ENCODE measurements around the gene TRIM13.

The TRIM13 gene

GRCh38 chr13:50006426-50007135 is 9.7 kb downstream of the TRIM13 start:
- H3K36me3 ChIP-seq (ENCODE audit: control insufficient read depth, insufficient read depth, low read length): no peaks in the 10 kb centered on the region
- H3K4me3 ChIP-seq (ENCODE audit: low read length): no peak overlapping the region
- H3K4me1 ChIP-seq (ENCODE audit: control insufficient read depth, insufficient read depth, low read length): no peaks in the 10 kb centered on the region

GRCh38 chr13:50011461-50011860 is 14.6 kb downstream of the TRIM13 start:
- Histone ChIP-seq H3K27me3 (ENCODE audit: control insufficient read depth, insufficient read depth, low read length) (no peaks in the 10 kb centered on the region), H3K4me1 (ENCODE audit: control insufficient read depth, insufficient read depth, low read length) (peaks cover 8% of the 10 kb centered on the region), H3K36me3 (ENCODE audit: control insufficient read depth, insufficient read depth, low read length) (no peaks in the 10 kb centered on the region), H3K4me3 (ENCODE audit: low read length) (no peak overlapping the region), H3K9me3 (ENCODE audit: control insufficient read depth, low read length) (no peaks in the 10 kb centered on the region), H3K9ac (ENCODE audit: low read length) (no peak overlapping the region)

More at GRCh38 chr13:50006426-50007135, 9.7 kb downstream of the TRIM13 start:
- no peaks in the 10 kb centered on the region for H3K9me3 ChIP-seq (ENCODE audit: control insufficient read depth, low read length)
- H3K9ac ChIP-seq (ENCODE audit: low read length): no peak overlapping the region
- no peaks in the 10 kb centered on the region for H3K27me3 ChIP-seq (ENCODE audit: control insufficient read depth, insufficient read depth, low read length)

- Histone ChIP-seq H3K4me3 (ENCODE audit: low read length) (no peak overlapping the region), H3K9me3 (ENCODE audit: control insufficient read depth, low read length) (no peaks in the 10 kb centered on the region), H3K4me1 (ENCODE audit: control insufficient read depth, insufficient read depth, low read length) (peaks cover 8% of the 10 kb centered on the region), H3K36me3 (ENCODE audit: control insufficient read depth, insufficient read depth, low read length) (no peaks in the 10 kb centered on the region), H3K9ac (ENCODE audit: low read length) (no peak overlapping the region), H3K27me3 (ENCODE audit: control insufficient read depth, insufficient read depth, low read length) (no peaks in the 10 kb centered on the region)
These were observed 15.7 kb downstream of the TRIM13 start for GRCh38 chr13:50012396-50013169.

GRCh38 chr13:50014386-50014785 is 17.5 kb downstream of the TRIM13 start:
- no peaks in the 10 kb centered on the region for H3K9me3 ChIP-seq (ENCODE audit: control insufficient read depth, low read length)
- H3K4me1 ChIP-seq (ENCODE audit: control insufficient read depth, insufficient read depth, low read length): peaks cover 8% of the 10 kb centered on the region
- H3K9ac ChIP-seq (ENCODE audit: low read length): no peak overlapping the region

GRCh38 chr13:50015258-50015657 is 18.4 kb downstream of the TRIM13 start, which contains the start of gene KCNRG:
TSS of gene KCNRG (plus strand) at chr13:50015444. CDS start at chr13:50015494, 50 bp downstream.
- no peak within 1 kb of the TSS for H3K9ac ChIP-seq (ENCODE audit: low read length)

More at GRCh38 chr13:50014386-50014785, 17.5 kb downstream of the TRIM13 start:
- no peak overlapping the region for H3K4me3 ChIP-seq (ENCODE audit: low read length)
- no peaks in the 10 kb centered on the region for H3K36me3 ChIP-seq (ENCODE audit: control insufficient read depth, insufficient read depth, low read length)
- no peaks in the 10 kb centered on the region for H3K27me3 ChIP-seq (ENCODE audit: control insufficient read depth, insufficient read depth, low read length)

GRCh38 chr13:50015750-50016149 is 18.9 kb downstream of the TRIM13 start:
- H3K4me3 ChIP-seq (ENCODE audit: low read length): no peak overlapping the region
- H3K9ac ChIP-seq (ENCODE audit: low read length): no peak overlapping the region
- H3K27me3 ChIP-seq (ENCODE audit: control insufficient read depth, insufficient read depth, low read length): no peaks in the 10 kb centered on the region
- H3K4me1 ChIP-seq (ENCODE audit: control insufficient read depth, insufficient read depth, low read length): peaks cover 8% of the 10 kb centered on the region
- H3K36me3 ChIP-seq (ENCODE audit: control insufficient read depth, insufficient read depth, low read length): no peaks in the 10 kb centered on the region
- no peaks in the 10 kb centered on the region for H3K9me3 ChIP-seq (ENCODE audit: control insufficient read depth, low read length)

More at GRCh38 chr13:50015258-50015657, 18.4 kb downstream of the TRIM13 start, which contains the start of gene KCNRG:
- H3K4me1 ChIP-seq (ENCODE audit: control insufficient read depth, insufficient read depth, low read length): peaks cover 8% of the 10 kb centered on the region
- H3K27me3 ChIP-seq (ENCODE audit: control insufficient read depth, insufficient read depth, low read length): no peaks in the 10 kb centered on the region
- no peak within 1 kb of the TSS for H3K4me3 ChIP-seq (ENCODE audit: low read length)
- no peaks in the 10 kb centered on the region for H3K36me3 ChIP-seq (ENCODE audit: control insufficient read depth, insufficient read depth, low read length)
- no peaks in the 10 kb centered on the region for H3K9me3 ChIP-seq (ENCODE audit: control insufficient read depth, low read length)

GRCh38 chr13:50016444-50016843 is 19.6 kb downstream of the TRIM13 start:
- Histone ChIP-seq H3K36me3 (ENCODE audit: control insufficient read depth, insufficient read depth, low read length) (no peaks in the 10 kb centered on the region), H3K9ac (ENCODE audit: low read length) (no peak overlapping the region), H3K4me3 (ENCODE audit: low read length) (no peak overlapping the region)

GRCh38 chr13:50017819-50018218 is 21.0 kb downstream of the TRIM13 start:
- peaks cover 8% of the 10 kb centered on the region for H3K4me1 ChIP-seq (ENCODE audit: control insufficient read depth, insufficient read depth, low read length)
- H3K36me3 ChIP-seq (ENCODE audit: control insufficient read depth, insufficient read depth, low read length): no peaks in the 10 kb centered on the region
- H3K27me3 ChIP-seq (ENCODE audit: control insufficient read depth, insufficient read depth, low read length): no peaks in the 10 kb centered on the region
- no peak overlapping the region for H3K9ac ChIP-seq (ENCODE audit: low read length)
- H3K4me3 ChIP-seq (ENCODE audit: low read length): no peak overlapping the region
- no peaks in the 10 kb centered on the region for H3K9me3 ChIP-seq (ENCODE audit: control insufficient read depth, low read length)

More at GRCh38 chr13:50016444-50016843, 19.6 kb downstream of the TRIM13 start:
- Histone ChIP-seq H3K4me1 (ENCODE audit: control insufficient read depth, insufficient read depth, low read length) (peaks cover 8% of the 10 kb centered on the region), H3K9me3 (ENCODE audit: control insufficient read depth, low read length) (no peaks in the 10 kb centered on the region), H3K27me3 (ENCODE audit: control insufficient read depth, insufficient read depth, low read length) (no peaks in the 10 kb centered on the region)

- Histone ChIP-seq H3K4me3 (ENCODE audit: low read length) (no peak overlapping the region), H3K27me3 (ENCODE audit: control insufficient read depth, insufficient read depth, low read length) (no peaks in the 10 kb centered on the region), H3K36me3 (ENCODE audit: control insufficient read depth, insufficient read depth, low read length) (no peaks in the 10 kb centered on the region), H3K9ac (ENCODE audit: low read length) (no peak overlapping the region), H3K4me1 (ENCODE audit: control insufficient read depth, insufficient read depth, low read length) (no peaks in the 10 kb centered on the region), H3K9me3 (ENCODE audit: control insufficient read depth, low read length) (no peaks in the 10 kb centered on the region)
These were observed 28.6 kb downstream of the TRIM13 start for GRCh38 chr13:50025436-50025835.

GRCh38 chr13:50026788-50027473 is 30.1 kb downstream of the TRIM13 start:
- Histone ChIP-seq H3K4me1 (ENCODE audit: control insufficient read depth, insufficient read depth, low read length) (no peaks in the 10 kb centered on the region), H3K27me3 (ENCODE audit: control insufficient read depth, insufficient read depth, low read length) (no peaks in the 10 kb centered on the region), H3K9me3 (ENCODE audit: control insufficient read depth, low read length) (no peaks in the 10 kb centered on the region), H3K36me3 (ENCODE audit: control insufficient read depth, insufficient read depth, low read length) (no peaks in the 10 kb centered on the region), H3K9ac (ENCODE audit: low read length) (no peak overlapping the region), H3K4me3 (ENCODE audit: low read length) (no peak overlapping the region)

- H3K36me3 ChIP-seq (ENCODE audit: control insufficient read depth, insufficient read depth, low read length): no peaks in the 10 kb centered on the region
- no peaks in the 10 kb centered on the region for H3K9me3 ChIP-seq (ENCODE audit: control insufficient read depth, low read length)
- no peak overlapping the region for H3K4me3 ChIP-seq (ENCODE audit: low read length)
- no peaks in the 10 kb centered on the region for H3K4me1 ChIP-seq (ENCODE audit: control insufficient read depth, insufficient read depth, low read length)
- no peak overlapping the region for H3K9ac ChIP-seq (ENCODE audit: low read length)
- no peaks in the 10 kb centered on the region for H3K27me3 ChIP-seq (ENCODE audit: control insufficient read depth, insufficient read depth, low read length)
These were observed 33.5 kb downstream of the TRIM13 start for GRCh38 chr13:50030315-50030714.

- Histone ChIP-seq H3K4me3 (ENCODE audit: low read length) (no peak overlapping the region), H3K4me1 (ENCODE audit: control insufficient read depth, insufficient read depth, low read length) (no peaks in the 10 kb centered on the region), H3K27me3 (ENCODE audit: control insufficient read depth, insufficient read depth, low read length) (no peaks in the 10 kb centered on the region), H3K9ac (ENCODE audit: low read length) (no peak overlapping the region), H3K9me3 (ENCODE audit: control insufficient read depth, low read length) (no peaks in the 10 kb centered on the region), H3K36me3 (ENCODE audit: control insufficient read depth, insufficient read depth, low read length) (no peaks in the 10 kb centered on the region)
These were observed 36.9 kb downstream of the TRIM13 start for GRCh38 chr13:50033725-50034124.

Measured in mucosa of stomach (tissue), 1 donor.